ENCODE data around the gene NFIC. TPM values are rescaled to one million over a fixed set of nuclear protein-coding genes. Genes with fewer than 3 reads are reported as not detected.

NFIC gene
- total RNA-seq, 4 donors from 2014 or later = 138 to 200 (median 160) TPM

DNA sequence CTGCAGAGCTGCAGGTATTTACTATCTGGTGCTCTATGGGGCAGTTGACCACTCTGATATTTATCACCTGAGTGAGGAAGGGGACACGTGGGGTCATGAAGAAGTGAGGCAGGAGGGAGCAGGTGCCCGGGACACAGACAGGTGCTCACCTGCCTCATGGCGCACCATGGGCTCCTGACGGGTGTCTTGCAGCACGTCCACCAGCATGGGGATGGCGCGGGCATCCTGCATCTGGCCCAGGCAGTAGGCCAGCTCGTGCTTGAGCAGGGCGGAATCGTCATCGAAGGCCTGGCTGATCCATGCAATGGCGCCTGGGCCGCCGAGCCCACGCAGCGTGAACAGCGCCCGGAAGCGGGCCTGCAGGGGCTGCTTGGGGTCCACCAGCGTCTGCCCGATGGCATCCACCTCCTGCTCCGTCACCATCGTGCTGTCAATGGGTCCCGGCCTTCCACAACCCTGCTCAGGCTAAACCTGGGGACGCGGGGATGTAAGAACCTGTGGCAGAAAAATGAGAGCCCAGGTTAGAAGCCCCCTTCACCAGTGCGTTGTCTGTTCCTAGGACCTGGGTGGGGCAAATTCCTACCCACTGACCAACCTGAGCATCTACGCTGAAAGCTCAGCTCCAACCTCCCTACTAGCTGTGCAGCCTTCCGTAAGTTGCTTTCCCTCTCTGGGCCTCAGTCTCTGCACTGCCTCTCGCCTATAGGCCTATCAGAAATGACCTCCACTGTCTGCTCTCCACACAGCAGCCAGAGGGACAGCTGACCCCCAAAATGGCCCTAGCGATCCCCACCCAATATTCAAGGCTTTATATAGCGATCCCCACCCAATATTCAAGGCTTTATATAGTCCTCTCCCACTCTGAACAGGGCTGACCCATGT is 130.2 kb downstream of the NFIC start:
- Histone ChIP-seq H3K9me3 (no peaks in the 10 kb centered on the region), H3K27me3 (no peaks in the 10 kb centered on the region), H3K4me1 (peaks cover 0 to 21% (median 9%) of the 10 kb centered on the region in 4 donors), H3K27ac (no peak overlapping the region), H3K36me3 (peaks cover 0 to 64% (median 7%) of the 10 kb centered on the region in 3 donors), H3K4me3 (no peak overlapping the region)
- WGBS, 2 donors = 94 to 96% methylated on average over 22 to 25 of the region's 32 CpGs
- DNase-seq (ENCODE audit: low spot score in 2 of 2) = no peak
- TF ChIP-seq EP300 (IDR thresholded peaks at IDR 0.05) (no peak), POLR2A (IDR thresholded peaks at IDR 0.05) (no peak)
- TF ChIP-seq, protein P1, sequence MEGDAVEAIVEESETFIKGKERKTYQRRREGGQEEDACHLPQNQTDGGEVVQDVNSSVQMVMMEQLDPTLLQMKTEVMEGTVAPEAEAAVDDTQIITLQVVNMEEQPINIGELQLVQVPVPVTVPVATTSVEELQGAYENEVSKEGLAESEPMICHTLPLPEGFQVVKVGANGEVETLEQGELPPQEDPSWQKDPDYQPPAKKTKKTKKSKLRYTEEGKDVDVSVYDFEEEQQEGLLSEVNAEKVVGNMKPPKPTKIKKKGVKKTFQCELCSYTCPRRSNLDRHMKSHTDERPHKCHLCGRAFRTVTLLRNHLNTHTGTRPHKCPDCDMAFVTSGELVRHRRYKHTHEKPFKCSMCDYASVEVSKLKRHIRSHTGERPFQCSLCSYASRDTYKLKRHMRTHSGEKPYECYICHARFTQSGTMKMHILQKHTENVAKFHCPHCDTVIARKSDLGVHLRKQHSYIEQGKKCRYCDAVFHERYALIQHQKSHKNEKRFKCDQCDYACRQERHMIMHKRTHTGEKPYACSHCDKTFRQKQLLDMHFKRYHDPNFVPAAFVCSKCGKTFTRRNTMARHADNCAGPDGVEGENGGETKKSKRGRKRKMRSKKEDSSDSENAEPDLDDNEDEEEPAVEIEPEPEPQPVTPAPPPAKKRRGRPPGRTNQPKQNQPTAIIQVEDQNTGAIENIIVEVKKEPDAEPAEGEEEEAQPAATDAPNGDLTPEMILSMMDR (IDR thresholded peaks at IDR 0.05) = no peak

DNA sequence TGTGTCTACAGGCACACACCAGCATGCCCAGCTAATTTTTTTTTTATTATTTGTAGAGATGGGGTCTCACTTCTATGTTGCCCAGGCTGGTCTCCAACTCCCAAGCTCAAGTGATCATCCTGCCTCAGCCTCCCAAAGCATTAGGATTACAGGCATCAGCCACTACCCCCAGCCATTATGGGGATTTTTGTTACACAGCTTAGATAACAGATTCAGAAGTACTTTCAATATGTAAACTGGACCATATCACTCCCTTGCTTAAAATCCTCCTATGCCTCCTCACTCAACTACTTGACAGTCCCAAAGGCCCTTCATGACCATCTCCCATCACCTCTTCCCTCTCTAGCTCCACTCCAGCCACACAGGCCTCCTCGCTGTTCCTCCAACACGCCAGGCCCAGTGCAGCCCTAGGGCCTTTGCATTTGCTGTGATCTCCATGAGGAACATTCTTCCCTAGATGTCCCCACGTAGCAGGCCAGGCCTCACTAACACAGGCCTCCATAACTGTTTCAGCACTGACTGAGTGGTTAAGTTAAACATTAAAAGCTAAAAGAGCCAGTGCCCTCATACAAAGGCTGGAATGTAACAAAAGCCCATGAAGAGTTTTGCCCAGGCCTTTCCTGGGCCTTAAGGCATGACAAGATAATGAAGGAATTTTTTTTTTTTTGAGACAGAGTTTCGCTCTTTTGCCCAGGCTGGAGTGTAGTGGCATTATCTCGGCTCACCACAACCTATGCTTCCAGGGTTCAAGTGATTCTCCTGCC is 131.6 kb downstream of the NFIC start:
- no peak for DNase-seq (ENCODE audit: low spot score in 2 of 2)
- no peak overlapping the region for H3K27ac ChIP-seq
- no peaks in the 10 kb centered on the region for H3K9me3 ChIP-seq
- H3K4me1 ChIP-seq = peaks cover 0 to 21% (median 9%) of the 10 kb centered on the region in 4 donors
- TF ChIP-seq POLR2A (IDR thresholded peaks at IDR 0.05) (no peak), EP300 (IDR thresholded peaks at IDR 0.05) (no peak)
- TF ChIP-seq, protein P1 (IDR thresholded peaks at IDR 0.05) = no peak
- no peaks in the 10 kb centered on the region for H3K27me3 ChIP-seq
- WGBS, 2 donors = 95 to 100% methylated on average over 5 of the region's 5 CpGs
- peaks cover 0 to 51% (median 7%) of the 10 kb centered on the region in 3 donors for H3K36me3 ChIP-seq
- H3K4me3 ChIP-seq = no peak overlapping the region

DNA sequence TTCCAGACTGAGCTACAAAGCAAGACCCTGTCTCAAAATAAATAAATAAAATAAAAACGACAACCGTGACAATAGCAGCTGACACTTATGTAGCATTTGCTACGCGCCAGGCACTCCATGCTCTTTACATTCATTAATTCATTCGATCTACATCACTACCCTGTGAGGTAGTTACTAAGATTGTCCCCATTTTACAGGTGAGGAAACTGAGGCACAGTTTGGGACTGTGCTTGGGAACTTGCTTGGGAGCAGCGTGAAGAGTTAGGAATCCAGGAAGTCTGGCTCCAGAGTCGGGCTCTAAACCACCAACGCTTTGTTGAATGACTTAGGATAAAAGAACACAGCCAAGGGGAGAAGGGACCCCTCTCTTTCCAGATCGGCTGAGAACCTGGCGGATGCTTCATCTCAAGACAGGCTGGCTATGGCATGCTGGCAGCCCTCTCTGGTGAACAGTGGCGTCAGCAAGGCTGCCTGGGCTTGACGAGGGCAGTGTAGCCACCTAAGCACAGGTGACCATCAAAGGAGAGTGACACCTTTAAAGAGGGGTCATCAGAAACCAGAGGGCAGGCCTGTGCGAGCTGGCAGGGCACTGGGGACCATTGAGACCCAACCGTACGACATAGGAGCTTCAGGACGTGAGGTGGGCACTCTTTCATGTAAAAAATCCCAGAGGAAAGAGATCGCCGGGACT is 133.5 kb downstream of the NFIC start:
- peak overlapping the region; percentile 79 to 94 (median 88) for H3K4me3 ChIP-seq
- H3K27ac ChIP-seq = peak overlapping the region; percentile 76 to 89 (median 88)
- H3K27me3 ChIP-seq = no peaks in the 10 kb centered on the region
- no peak for DNase-seq (ENCODE audit: low spot score in 2 of 2)
- TF ChIP-seq, protein P1 (IDR thresholded peaks at IDR 0.05) = no peak
- TF ChIP-seq POLR2A (IDR thresholded peaks at IDR 0.05) = no peak
- TF ChIP-seq EP300 (IDR thresholded peaks at IDR 0.05) = no peak
- peaks cover 0 to 21% (median 9%) of the 10 kb centered on the region in 4 donors for H3K4me1 ChIP-seq
- H3K36me3 ChIP-seq = peaks cover 0 to 31% (median 7%) of the 10 kb centered on the region in 3 donors
- 26 to 27% methylated on average over 18 of the region's 18 CpGs for WGBS, 2 donors
- H3K9me3 ChIP-seq = no peaks in the 10 kb centered on the region

DNA sequence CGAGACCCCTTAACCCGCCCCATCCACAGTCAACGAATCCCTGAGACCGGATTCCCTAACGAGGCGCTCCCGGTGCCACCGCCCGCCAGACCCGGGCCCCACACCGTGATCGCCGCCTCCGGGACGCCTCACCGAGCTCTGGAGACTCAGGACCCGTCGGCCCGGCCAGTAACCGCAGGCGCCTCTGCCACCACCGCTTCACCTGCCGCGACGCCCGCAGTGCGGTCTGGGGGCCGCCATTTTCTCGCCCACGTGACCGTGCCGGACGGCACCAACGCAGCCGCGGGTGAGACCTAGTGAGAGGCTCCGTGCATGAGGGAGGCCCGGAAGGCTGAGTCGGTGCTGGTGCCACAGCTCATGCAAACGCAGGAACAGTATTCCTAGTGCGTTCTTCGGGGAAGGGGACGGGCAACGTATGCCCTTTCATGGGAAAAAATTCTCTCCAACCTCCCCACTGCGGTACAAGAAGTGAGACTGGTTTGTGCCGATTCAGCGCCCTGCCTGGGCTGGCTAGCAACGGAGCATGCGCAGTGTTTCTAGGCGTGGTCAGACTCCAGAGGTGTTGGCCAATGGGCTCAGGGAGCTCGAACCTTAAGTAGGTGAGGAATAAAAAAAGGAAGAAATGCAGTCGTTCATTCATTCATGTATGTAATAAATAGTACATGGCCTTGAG is 134.2 kb downstream of the NFIC start, which contains the start of gene DOHH:
DOHH (minus strand) TSS at position 246 of the 673 bp plus-strand sequence. CDS start 3,860 bp downstream, outside the sequence.
- no peaks in the 10 kb centered on the region for H3K9me3 ChIP-seq
- H3K27me3 ChIP-seq = no peaks in the 10 kb centered on the region
- TF ChIP-seq POLR2A (IDR thresholded peaks at IDR 0.05) = peak in 1 of 2 donors; percentile 47
- TF ChIP-seq EP300 (IDR thresholded peaks at IDR 0.05) = peak; percentile 86 to 95
- TF ChIP-seq, protein P1 (IDR thresholded peaks at IDR 0.05) = peak in 2 of 5 experiments; percentile 37 to 53
- H3K4me3 ChIP-seq = peak within 1 kb of the TSS; percentile 79 to 94 (median 88)
- peak within 1 kb of the TSS; percentile 76 to 89 (median 88) for H3K27ac ChIP-seq
- peak; percentile 85 to 94 for DNase-seq (ENCODE audit: low spot score in 2 of 2)
- 0% methylated on average over 27 of the region's 52 CpGs for WGBS, 2 donors
- H3K36me3 ChIP-seq = peaks cover 0 to 24% (median under 1%) of the 10 kb centered on the region in 3 donors
- H3K4me1 ChIP-seq = peaks cover 0 to 26% (median 9%) of the 10 kb centered on the region in 4 donors

Data from tibial nerve (tissue), 4 donors.